Ascending aorta (tissue), 2 donors: ENCODE data around the gene ERFE. TPM values are rescaled to one million over a fixed set of nuclear protein-coding genes. Genes with fewer than 3 reads are reported as not detected.

Experiments
- DNase-seq, 2 donors: peaks; one replicate each; pipeline ENCODE4 v3.0.0-alpha.2; 2019; ENCODE audit warnings: low spot score in 2 of 2
- H3K27ac ChIP-seq, 2 donors: fragments of 200-600 bp; sonication (generic); one replicate each; pipeline ENCODE4 v1.5.1; 2016 to 2017; ENCODE audit warnings: mild to moderate bottlenecking in 1 of 2
- H3K27me3 ChIP-seq: fragments of 200-600 bp; sonication (generic); one replicate; pipeline ENCODE4 v1.5.1; 2017
- H3K36me3 ChIP-seq, 2 donors: fragments of 200-600 bp; sonication (generic); one replicate each; pipeline ENCODE4 v1.5.1; 2016
- H3K4me1 ChIP-seq, 2 donors: fragments of 200-600 bp; sonication (generic); one replicate each; pipeline ENCODE4 v1.5.1; 2016 to 2017; ENCODE audit warnings: mild to moderate bottlenecking in 1 of 2
- H3K4me3 ChIP-seq, 2 donors: fragments of 200-600 bp; sonication (generic); one replicate each; pipeline ENCODE4 v1.5.1; 2016 to 2017; ENCODE audit warnings: mild to moderate bottlenecking in 1 of 2
- H3K9me3 ChIP-seq, 2 donors: fragments of 200-600 bp; sonication (generic); one replicate each; pipeline ENCODE4 v1.5.1; 2016
- intact Hi-C: fragments of 100-400 bp; cut with DNase I; formaldehyde crosslinking; loops from one replicate; pipeline ENCODE4 v1.15.1; 2023
- total RNA-seq: library from RNA; depleted of rRNA; stranded (reverse); fragments of >200 nt; gene quantifications from one replicate; pipeline ENCODE4 v1.1.0, GENCODE V29; 2016
- TF ChIP-seq, protein P1 (sequence below), 3 experiments: fragments of 200-600 bp in 2 of 3; fragments of 450-650 bp in 1 of 3; sonication (generic) in 2 of 3; IDR thresholded peaks; one replicate each; pipeline ENCODE4 v1.5.1; 2016 to 2019; ENCODE audit warnings: antibody characterized with exemption in 3 of 3, mild to moderate bottlenecking in 1 of 3, moderate library complexity in 1 of 3

Gene ERFE
- total RNA-seq, 1 donor from 2014 or later: 3.3 TPM

DNA sequence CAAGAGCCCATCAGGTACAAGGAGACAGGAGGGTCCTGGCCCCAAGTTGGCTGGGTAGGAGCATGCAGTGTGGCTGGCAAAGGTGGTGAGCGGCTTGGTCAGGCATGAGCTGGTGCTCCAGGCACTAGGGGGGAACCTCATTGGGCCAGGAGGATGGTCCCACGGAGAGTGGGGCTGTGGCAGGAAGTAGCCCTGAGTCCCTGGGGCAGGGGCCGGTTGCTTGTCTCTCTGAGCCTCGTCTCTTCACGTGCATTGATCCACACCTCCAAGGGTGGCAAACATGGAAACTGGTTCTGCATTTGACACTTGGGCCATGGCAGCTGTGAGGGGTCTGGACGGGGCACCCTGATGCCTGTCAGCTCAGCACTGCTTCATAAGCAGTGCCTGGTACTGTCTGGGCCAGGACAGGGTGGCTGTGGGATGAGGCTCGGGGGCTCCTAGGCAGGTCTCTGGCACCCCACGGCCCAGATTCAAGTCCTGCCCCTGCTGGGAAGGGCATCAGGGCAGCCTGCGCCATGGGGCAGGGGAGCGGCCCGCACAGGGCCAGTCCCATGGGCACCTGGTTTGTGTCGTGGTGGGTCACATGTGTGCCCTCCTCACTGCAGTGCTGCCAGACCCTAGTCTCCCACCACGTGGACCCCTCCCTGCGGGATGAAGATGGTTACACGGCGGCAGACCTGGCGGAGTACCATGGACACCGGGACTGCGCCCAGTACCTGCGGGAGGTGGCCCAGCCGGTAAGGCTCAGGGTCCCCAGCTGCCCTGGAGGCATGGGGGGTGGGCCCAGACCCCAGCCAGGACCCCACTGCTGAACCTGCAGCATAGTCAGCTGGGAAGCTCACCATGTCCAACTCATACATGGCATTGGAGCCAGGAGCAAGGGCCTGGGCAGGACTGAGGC is 42.2 kb upstream of the ERFE start:
- Histone ChIP-seq H3K9me3 (peaks cover 0 to 16% of the 10 kb centered on the region in 2 donors), H3K4me1 (peaks cover 0 to 4% of the 10 kb centered on the region in 2 donors), H3K27ac (no peak overlapping the region), H3K27me3 (no peaks in the 10 kb centered on the region), H3K36me3 (no peaks in the 10 kb centered on the region), H3K4me3 (no peak overlapping the region)
- TF ChIP-seq, protein P1, sequence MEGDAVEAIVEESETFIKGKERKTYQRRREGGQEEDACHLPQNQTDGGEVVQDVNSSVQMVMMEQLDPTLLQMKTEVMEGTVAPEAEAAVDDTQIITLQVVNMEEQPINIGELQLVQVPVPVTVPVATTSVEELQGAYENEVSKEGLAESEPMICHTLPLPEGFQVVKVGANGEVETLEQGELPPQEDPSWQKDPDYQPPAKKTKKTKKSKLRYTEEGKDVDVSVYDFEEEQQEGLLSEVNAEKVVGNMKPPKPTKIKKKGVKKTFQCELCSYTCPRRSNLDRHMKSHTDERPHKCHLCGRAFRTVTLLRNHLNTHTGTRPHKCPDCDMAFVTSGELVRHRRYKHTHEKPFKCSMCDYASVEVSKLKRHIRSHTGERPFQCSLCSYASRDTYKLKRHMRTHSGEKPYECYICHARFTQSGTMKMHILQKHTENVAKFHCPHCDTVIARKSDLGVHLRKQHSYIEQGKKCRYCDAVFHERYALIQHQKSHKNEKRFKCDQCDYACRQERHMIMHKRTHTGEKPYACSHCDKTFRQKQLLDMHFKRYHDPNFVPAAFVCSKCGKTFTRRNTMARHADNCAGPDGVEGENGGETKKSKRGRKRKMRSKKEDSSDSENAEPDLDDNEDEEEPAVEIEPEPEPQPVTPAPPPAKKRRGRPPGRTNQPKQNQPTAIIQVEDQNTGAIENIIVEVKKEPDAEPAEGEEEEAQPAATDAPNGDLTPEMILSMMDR (IDR thresholded peaks at IDR 0.05): no peak
- no peak for DNase-seq
- intact Hi-C loops: no loop called here

DNA sequence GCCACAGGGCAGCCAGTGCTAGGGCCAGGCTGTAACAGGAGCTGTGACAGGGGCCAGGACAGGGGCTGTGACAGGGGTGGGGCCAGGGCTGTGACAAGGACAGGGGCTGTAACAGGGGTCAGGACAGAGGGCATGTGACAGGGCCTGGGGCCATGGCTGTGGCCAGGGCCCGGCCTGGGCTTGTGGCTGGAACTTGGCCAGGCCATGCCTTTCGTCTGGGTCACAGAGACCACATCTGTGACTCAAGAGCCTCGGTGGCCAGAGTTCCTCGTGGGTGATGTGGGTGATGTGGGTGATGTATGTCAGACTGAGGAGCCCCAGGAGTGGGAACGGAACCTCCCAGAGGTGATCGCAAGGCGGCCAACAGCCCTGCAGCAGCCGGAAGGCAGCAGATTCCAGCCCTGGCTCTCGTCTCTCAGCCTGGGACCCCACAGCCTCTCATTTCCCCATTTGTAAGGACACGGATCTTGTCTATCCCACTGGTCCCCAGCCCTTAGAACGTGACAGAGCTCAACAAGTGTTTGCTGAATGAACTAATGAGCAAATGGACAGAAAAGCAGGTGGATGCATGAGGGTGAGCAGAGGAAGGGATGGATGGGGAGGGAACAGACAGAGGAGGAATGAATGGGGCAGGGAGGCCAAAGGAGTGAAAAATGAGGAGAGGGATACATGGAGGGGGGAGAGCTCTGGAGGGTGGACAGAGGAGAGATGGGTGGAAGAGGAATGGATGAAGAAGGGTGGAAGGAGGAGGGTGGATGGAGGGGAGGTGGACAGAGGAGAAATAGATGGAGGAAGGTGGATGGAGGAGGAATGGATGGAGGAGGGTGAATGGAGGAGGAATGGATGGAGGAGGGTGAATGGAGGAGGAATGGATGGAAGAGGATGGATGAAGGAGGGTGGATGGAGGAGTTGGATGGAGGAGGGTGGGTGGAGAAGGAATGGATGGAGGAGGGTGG is 41.3 kb upstream of the ERFE start:
- Histone ChIP-seq H3K27me3 (no peaks in the 10 kb centered on the region), H3K27ac (no peak overlapping the region), H3K4me3 (no peak overlapping the region), H3K9me3 (peaks cover 0 to 10% of the 10 kb centered on the region in 2 donors), H3K36me3 (no peaks in the 10 kb centered on the region), H3K4me1 (peaks cover 0 to 4% of the 10 kb centered on the region in 2 donors)
- no peak for DNase-seq
- TF ChIP-seq, protein P1 (IDR thresholded peaks at IDR 0.05): no peak
- intact Hi-C loops: no loop called here

DNA sequence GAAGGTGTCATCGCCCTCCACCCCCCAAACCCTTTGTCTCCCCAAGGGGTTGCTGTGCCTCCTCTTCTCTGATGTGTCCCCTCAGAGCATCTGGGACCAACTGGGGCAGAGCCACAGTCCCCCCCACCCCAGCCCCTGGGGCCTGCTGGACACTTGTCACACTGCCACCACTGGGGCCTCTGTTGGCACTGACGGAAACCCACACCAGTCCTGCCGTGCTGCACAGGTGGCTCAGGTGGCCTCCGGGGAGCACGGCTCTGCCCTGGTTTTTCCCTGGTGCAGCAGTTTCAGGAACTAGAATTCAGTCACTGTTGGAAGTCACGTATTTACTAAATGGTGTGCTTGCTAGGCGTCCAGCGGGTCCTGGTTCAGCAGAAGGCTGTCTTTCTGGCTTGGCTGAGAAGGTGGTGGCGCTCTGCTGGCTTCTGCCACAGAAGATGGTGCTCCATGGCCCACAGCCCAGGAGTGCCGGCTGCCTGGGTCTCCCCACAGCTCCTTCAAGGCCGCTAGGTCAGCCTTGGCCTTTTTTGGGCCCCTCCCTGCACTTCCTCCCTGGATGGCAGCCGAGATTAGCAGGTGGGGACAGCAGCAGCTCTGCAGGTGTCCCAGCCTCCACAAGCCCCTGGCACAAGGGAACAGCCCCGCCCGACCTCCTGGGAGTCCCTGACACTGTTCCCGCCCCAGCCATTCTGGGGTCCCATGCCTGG is 38.9 kb upstream of the ERFE start:
- no peak for DNase-seq
- TF ChIP-seq, protein P1 (IDR thresholded peaks at IDR 0.05): no peak
- intact Hi-C loops: no loop called here

DNA sequence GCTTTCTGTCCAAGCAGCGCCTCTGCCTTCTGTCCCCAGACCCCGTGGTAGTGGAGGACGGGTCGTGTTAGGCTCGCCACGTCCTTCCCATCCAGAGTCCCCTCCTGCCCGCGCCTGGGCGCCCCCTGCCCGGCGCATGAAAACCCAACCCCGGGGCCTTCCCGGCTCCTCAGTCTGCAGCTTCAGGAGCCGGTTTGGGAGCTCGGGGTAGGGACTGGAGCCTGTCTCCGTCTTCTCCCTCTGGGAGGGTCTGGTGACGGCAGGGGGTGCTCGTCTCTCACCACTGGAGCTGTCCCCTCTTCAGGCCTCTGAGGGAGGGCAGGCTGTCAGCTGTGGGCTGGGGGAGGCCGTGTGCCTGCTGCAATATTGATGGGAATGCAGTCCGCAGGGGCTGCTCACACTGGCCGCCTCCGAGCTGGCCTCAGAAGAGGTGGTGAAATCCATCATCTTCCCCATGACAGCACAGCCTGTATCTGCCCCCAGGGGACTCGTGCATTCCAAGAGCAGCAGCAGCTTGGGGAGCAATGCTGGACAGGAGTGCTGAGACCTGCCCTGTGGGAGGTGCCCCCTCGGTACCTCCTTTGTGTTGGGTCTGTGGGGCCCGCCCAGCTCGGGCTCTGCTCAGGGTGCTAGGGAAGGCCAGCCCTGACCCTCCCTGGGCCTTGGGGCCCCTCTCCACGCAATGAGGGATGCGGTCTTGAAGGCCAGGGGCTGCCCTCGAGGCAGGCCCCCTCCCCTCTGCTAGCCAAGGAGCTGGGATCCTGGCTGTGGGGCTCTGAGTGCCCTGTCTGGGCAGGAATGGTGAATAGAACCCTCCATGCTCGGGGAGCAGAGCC is 38.1 kb upstream of the ERFE start:
- intact Hi-C loops: no loop called here
- DNase-seq: no peak
- no peaks in the 10 kb centered on the region for H3K27me3 ChIP-seq
- H3K27ac ChIP-seq: no peak overlapping the region
- no peaks in the 10 kb centered on the region for H3K36me3 ChIP-seq
- peaks cover 0 to 4% of the 10 kb centered on the region in 2 donors for H3K4me1 ChIP-seq
- H3K9me3 ChIP-seq: no peaks in the 10 kb centered on the region
- no peak overlapping the region for H3K4me3 ChIP-seq
- TF ChIP-seq, protein P1 (IDR thresholded peaks at IDR 0.05): peak in 2 of 3 experiments; percentile 20 to 38

More for the DNA sequence above, 38.9 kb upstream of the ERFE start:
- Histone ChIP-seq H3K4me3 (no peak overlapping the region), H3K27ac (no peak overlapping the region), H3K27me3 (no peaks in the 10 kb centered on the region), H3K4me1 (peaks cover 0 to 4% of the 10 kb centered on the region in 2 donors), H3K9me3 (no peaks in the 10 kb centered on the region), H3K36me3 (no peaks in the 10 kb centered on the region)
